ENCODE data around the gene AFAP1L1.

The AFAP1L1 gene

DNA sequence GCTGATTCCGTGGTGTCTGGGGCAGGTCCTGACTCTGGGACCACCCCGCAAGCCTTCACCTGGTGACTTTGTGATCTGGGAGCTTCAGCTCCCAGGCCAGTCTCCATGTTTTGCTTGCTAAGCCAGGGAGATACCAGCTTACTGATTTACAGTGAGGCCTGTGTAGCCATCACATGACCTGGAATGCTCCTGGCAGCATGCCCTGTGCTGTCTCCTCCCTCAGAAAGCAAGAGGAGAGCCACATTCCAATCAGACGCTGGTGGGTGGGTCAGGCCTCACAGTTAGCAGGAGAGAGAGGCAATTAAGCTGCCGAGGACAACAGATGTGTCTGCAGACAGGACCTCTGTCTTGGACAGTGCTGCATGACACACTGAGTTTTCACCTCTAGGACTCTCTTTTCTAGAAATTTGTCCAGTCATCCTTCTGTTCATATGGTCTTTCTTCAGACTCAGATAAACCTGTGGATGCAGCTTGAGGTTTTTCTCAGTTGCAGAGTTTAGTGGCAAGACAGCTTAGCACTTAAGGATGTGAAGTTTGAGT is 49.2 kb downstream of the AFAP1L1 start (continued):
- TF ChIP-seq, protein P1, sequence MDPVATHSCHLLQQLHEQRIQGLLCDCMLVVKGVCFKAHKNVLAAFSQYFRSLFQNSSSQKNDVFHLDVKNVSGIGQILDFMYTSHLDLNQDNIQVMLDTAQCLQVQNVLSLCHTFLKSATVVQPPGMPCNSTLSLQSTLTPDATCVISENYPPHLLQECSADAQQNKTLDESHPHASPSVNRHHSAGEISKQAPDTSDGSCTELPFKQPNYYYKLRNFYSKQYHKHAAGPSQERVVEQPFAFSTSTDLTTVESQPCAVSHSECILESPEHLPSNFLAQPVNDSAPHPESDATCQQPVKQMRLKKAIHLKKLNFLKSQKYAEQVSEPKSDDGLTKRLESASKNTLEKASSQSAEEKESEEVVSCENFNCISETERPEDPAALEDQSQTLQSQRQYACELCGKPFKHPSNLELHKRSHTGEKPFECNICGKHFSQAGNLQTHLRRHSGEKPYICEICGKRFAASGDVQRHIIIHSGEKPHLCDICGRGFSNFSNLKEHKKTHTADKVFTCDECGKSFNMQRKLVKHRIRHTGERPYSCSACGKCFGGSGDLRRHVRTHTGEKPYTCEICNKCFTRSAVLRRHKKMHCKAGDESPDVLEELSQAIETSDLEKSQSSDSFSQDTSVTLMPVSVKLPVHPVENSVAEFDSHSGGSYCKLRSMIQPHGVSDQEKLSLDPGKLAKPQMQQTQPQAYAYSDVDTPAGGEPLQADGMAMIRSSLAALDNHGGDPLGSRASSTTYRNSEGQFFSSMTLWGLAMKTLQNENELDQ (tag by site-specific recombination; IDR thresholded peaks at IDR 0.05; ENCODE audit: low read depth): no peak
- TF ChIP-seq KLF8 (tag by site-specific recombination; IDR thresholded peaks at IDR 0.05): no peak
- no peak for TF ChIP-seq ZNF837 (tag by site-specific recombination; IDR thresholded peaks at IDR 0.05)
- no peak for TF ChIP-seq ZNF138 (tag by site-specific recombination; IDR thresholded peaks at IDR 0.05; ENCODE audit: borderline replicate concordance)
- TF ChIP-seq ZNF521 (tag by site-specific recombination; IDR thresholded peaks at IDR 0.05): no peak
- TF ChIP-seq ZNF544 (tag by site-specific recombination; IDR thresholded peaks at IDR 0.05): no peak
- TF ChIP-seq MZF1 (tag by site-specific recombination; IDR thresholded peaks at IDR 0.05; ENCODE audit: borderline replicate concordance): no peak
- TF ChIP-seq ZNF629 (tag by site-specific recombination; IDR thresholded peaks at IDR 0.05): no peak
- TF ChIP-seq ZNF785 (tag by site-specific recombination; IDR thresholded peaks at IDR 0.05): no peak
- TF ChIP-seq ZBTB48 (tag by site-specific recombination; IDR thresholded peaks at IDR 0.05): no peak
- TF ChIP-seq KLF10 (tag by site-specific recombination; IDR thresholded peaks at IDR 0.05): peak; percentile 44; the same call in 1 of the 2 replicates
- no peak for TF ChIP-seq MYNN (tag by site-specific recombination; IDR thresholded peaks at IDR 0.05; ENCODE audit: borderline replicate concordance)
- TF ChIP-seq ZNF10 (tag by site-specific recombination; IDR thresholded peaks at IDR 0.05): peak; percentile 98
- TF ChIP-seq, protein P2, sequence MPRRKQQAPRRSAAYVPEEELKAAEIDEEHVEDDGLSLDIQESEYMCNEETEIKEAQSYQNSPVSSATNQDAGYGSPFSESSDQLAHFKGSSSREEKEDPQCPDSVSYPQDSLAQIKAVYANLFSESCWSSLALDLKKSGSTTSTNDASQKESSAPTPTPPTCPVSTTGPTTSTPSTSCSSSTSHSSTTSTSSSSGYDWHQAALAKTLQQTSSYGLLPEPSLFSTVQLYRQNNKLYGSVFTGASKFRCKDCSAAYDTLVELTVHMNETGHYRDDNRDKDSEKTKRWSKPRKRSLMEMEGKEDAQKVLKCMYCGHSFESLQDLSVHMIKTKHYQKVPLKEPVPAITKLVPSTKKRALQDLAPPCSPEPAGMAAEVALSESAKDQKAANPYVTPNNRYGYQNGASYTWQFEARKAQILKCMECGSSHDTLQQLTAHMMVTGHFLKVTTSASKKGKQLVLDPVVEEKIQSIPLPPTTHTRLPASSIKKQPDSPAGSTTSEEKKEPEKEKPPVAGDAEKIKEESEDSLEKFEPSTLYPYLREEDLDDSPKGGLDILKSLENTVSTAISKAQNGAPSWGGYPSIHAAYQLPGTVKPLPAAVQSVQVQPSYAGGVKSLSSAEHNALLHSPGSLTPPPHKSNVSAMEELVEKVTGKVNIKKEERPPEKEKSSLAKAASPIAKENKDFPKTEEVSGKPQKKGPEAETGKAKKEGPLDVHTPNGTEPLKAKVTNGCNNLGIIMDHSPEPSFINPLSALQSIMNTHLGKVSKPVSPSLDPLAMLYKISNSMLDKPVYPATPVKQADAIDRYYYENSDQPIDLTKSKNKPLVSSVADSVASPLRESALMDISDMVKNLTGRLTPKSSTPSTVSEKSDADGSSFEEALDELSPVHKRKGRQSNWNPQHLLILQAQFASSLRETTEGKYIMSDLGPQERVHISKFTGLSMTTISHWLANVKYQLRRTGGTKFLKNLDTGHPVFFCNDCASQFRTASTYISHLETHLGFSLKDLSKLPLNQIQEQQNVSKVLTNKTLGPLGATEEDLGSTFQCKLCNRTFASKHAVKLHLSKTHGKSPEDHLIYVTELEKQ (tag by site-specific recombination; IDR thresholded peaks at IDR 0.05; ENCODE audit: borderline replicate concordance): no peak
- TF ChIP-seq ZNF221 (tag by site-specific recombination; IDR thresholded peaks at IDR 0.05; ENCODE audit: borderline replicate concordance): no peak
- no peak for TF ChIP-seq ZNF549 (tag by site-specific recombination; IDR thresholded peaks at IDR 0.05)
- TF ChIP-seq ZNF530 (tag by site-specific recombination; IDR thresholded peaks at IDR 0.05; ENCODE audit: low read depth): no peak
- TF ChIP-seq SETDB1 (IDR thresholded peaks at IDR 0.05; ENCODE audit: insufficient read length, low read length): no peak
- peak; percentile 75 for TF ChIP-seq PRDM1 (tag by site-specific recombination; IDR thresholded peaks at IDR 0.05)
- TF ChIP-seq KLF16 (tag by site-specific recombination; IDR thresholded peaks at IDR 0.05): no peak
- TF ChIP-seq, protein P3, sequence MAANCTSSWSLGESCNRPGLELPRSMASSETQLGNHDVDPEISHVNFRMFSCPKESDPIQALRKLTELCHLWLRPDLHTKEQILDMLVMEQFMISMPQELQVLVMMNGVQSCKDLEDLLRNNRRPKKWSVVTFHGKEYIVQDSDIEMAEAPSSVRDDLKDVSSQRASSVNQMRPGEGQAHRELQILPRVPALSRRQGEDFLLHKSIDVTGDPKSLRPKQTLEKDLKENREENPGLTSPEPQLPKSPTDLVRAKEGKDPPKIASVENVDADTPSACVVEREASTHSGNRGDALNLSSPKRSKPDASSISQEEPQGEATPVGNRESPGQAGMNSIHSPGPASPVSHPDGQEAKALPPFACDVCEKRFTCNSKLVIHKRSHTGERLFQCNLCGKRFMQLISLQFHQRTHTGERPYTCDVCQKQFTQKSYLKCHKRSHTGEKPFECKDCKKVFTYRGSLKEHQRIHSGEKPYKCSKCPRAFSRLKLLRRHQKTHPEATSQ (tag by site-specific recombination; IDR thresholded peaks at IDR 0.05): no peak
- no peak for TF ChIP-seq ZBTB7A (tag by site-specific recombination; IDR thresholded peaks at IDR 0.05; ENCODE audit: low read depth)
- TF ChIP-seq SP3 (tag by site-specific recombination; IDR thresholded peaks at IDR 0.05): 0 out of 2 replicates have a peak, but pooled peaks have one; percentile 44
- no peak for TF ChIP-seq FEZF1 (tag by site-specific recombination; IDR thresholded peaks at IDR 0.05)
- no peak for TF ChIP-seq RBAK (tag by site-specific recombination; IDR thresholded peaks at IDR 0.05)
- no peak for TF ChIP-seq ZNF433 (tag by site-specific recombination; IDR thresholded peaks at IDR 0.05; ENCODE audit: low read depth)
- TF ChIP-seq HOXA7 (CRISPR knock-in tag; IDR thresholded peaks at IDR 0.05; ENCODE audit: borderline replicate concordance): no peak
- TF ChIP-seq, protein P4, sequence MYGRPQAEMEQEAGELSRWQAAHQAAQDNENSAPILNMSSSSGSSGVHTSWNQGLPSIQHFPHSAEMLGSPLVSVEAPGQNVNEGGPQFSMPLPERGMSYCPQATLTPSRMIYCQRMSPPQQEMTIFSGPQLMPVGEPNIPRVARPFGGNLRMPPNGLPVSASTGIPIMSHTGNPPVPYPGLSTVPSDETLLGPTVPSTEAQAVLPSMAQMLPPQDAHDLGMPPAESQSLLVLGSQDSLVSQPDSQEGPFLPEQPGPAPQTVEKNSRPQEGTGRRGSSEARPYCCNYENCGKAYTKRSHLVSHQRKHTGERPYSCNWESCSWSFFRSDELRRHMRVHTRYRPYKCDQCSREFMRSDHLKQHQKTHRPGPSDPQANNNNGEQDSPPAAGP (tag by site-specific recombination; IDR thresholded peaks at IDR 0.05): 0 out of 2 replicates have a peak, but pooled peaks have one; percentile 28
- TF ChIP-seq ZIC2 (tag by site-specific recombination; IDR thresholded peaks at IDR 0.05): peak; percentile 22; the same call in 1 of the 2 replicates
- TF ChIP-seq ZNF660 (tag by site-specific recombination; IDR thresholded peaks at IDR 0.05): peak; percentile 71
- TF ChIP-seq BCL11B (tag by site-specific recombination; IDR thresholded peaks at IDR 0.05; ENCODE audit: low read depth): no peak
- TF ChIP-seq ZEB2 (tag by site-specific recombination; IDR thresholded peaks at IDR 0.05): no peak
- TF ChIP-seq ZNF416 (tag by site-specific recombination; IDR thresholded peaks at IDR 0.05): no peak
- peak; percentile 50; the same call in 1 of the 2 replicates for TF ChIP-seq SP7 (tag by site-specific recombination; IDR thresholded peaks at IDR 0.05)
- no peak for TF ChIP-seq ZNF670 (tag by site-specific recombination; IDR thresholded peaks at IDR 0.05; ENCODE audit: low read depth)
- TF ChIP-seq ZNF37A (tag by site-specific recombination; IDR thresholded peaks at IDR 0.05): no peak

All from HEK293 (cell line).